Transverse colon (tissue), 4 donors: ENCODE measurements around the gene RHO.

Experiments used
- CTCF ChIP-seq, 5 experiments: fragments of 200-600 bp in 3 of 5; fragments of 450-650 bp in 2 of 5; sonication (generic) in 3 of 5; IDR thresholded peaks; 1 replicate in 2 of 5; 2 replicates in 3 of 5; pipeline ENCODE4 v1.5.1; 2016 to 2017; ENCODE audit warnings: antibody characterized with exemption in 5 of 5, inconsistent platforms in 3 of 5, mild to moderate bottlenecking in 2 of 5, moderate library complexity in 1 of 5
- EP300 ChIP-seq: sonication (generic); formaldehyde crosslinking; IDR thresholded peaks from one replicate; pipeline ENCODE4 v1.6.1; 2017; ENCODE audit warnings: antibody characterized with exemption, low read depth
- POLR2A ChIP-seq: fragments of 450-650 bp; IDR thresholded peaks from one replicate; pipeline ENCODE4 v1.6.1; 2016; ENCODE audit warnings: antibody characterized with exemption, mild to moderate bottlenecking, moderate library complexity
- POLR2AphosphoS5 ChIP-seq, 3 donors: sonication (generic); formaldehyde crosslinking; IDR thresholded peaks; one replicate each; pipeline ENCODE4 v1.6.1; 2016; ENCODE audit warnings: antibody characterized with exemption in 3 of 3

- TF ChIP-seq CTCF (IDR thresholded peaks at IDR 0.05) (no peak), POLR2A (no peak), POLR2AphosphoS5 (IDR thresholded peaks at IDR 0.05) (no peak), EP300 (no peak)
Measured at GRCh38 chr3:129555153-129555550, 26.7 kb downstream of the RHO start.
